Putamen (tissue), 1 donor: ENCODE data around the gene IKZF5.

Experiments used
- DNase-seq: peaks from one replicate; pipeline ENCODE4 v3.0.0-alpha.2; 2016; ENCODE audit warnings: low spot score

The IKZF5 gene, protein sequence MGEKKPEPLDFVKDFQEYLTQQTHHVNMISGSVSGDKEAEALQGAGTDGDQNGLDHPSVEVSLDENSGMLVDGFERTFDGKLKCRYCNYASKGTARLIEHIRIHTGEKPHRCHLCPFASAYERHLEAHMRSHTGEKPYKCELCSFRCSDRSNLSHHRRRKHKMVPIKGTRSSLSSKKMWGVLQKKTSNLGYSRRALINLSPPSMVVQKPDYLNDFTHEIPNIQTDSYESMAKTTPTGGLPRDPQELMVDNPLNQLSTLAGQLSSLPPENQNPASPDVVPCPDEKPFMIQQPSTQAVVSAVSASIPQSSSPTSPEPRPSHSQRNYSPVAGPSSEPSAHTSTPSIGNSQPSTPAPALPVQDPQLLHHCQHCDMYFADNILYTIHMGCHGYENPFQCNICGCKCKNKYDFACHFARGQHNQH

GRCh38 chr10:123008355-123009104, at the start of gene IKZF5, which contains the start of gene ACADSB:
Gene IKZF5 (minus strand): TSS chr10:123008795. CDS start chr10:122998625, 10,170 bp downstream.
Gene ACADSB (plus strand): TSS chr10:123009006. CDS start chr10:123009030, 24 bp downstream.
- DNase-seq = peak; percentile 98

GRCh38 chr10:123057968-123058367, 49.4 kb upstream of the IKZF5 start:
- no peak for DNase-seq

DNA sequence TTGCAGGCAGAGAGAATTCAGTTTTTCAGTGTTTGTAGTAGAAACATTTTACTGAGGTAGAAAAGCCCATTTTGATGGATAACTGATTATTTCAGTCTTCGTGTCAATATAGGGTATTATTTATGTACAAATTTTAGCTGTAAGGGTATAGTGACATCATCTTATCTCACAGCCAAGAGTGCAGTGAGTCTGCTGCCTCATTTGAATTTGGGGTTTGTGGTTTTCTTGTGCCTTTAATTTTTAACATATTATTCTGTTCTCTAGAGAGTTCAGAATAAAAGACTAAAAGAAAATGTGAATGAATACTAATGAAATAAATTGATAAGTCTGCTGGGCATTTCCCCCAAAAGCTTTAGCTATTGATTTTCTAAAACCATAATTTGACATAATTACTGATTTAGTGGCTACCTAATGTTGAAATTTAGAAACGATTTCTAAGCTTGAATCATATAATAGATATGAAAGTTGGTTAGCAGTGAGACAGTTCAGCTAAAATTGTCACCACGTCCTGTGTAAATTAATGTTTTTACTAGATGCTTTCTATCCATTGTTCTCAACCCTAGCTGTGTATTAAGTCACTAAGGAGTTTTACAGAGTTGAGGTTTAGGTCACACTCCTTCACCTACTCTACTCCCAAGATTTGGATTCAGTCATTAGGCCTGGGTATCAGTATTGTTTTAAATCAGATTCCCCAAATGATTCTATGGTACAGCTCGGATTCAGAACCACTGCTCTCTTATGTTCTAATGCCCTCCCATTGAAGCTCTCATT, 37.6 kb upstream of the IKZF5 start:
- no peak for DNase-seq

- DNase-seq = no peak
Measured at GRCh38 chr10:123044391-123044790, 35.8 kb upstream of the IKZF5 start.

- DNase-seq = peak; percentile 79
Measured at GRCh38 chr10:123043409-123043925, 34.9 kb upstream of the IKZF5 start.

- DNase-seq = no peak
Measured at GRCh38 chr10:123042708-123043408, 34.3 kb upstream of the IKZF5 start.

DNA sequence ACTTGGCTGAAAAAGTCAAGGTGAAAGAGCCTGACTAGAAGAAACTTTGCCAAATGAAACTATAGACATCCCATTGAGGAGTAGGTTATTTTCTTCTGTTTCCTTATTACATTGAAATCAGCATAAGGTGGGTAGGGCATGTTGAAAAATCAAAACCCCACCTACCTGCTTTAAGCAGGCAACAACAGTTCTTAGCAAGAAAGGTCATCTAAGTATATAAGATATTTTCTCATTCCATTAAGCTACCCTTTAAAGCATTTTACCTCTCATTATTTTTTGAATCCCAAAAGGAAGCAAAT, 31.0 kb upstream of the IKZF5 start:
- no peak for DNase-seq

GRCh38 chr10:123038782-123039631, 30.4 kb upstream of the IKZF5 start:
- no peak for DNase-seq

DNA sequence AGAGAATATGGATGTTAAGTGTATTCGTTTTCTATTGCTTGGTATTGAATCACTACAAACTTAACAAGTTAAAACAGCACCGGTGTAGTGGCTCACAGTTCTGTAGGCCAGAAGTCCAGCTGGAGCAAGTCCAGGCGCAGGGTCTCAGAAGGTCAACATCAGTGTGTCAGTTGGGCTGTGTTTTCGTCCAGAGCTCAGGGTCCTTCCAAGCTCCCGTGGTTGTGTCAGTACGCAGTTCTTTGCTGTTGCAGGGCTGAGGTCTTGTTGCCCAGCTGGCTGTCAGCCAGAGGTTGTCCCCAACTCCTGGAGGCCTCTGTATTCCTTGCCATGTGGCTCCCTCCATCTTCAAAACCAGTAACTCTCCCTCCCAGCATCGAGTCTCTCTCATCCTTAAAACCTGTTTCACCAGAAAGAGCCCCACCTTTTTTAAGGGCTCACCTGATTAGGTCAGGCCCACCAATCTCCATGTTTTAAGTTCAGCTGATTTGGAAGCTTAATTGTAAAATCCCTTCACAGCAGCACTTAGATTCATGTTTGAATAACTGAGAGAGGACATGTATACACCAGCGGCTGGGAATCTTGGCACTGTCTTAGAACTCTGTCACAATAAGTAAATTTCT, 27.0 kb upstream of the IKZF5 start:
- DNase-seq = no peak

DNA sequence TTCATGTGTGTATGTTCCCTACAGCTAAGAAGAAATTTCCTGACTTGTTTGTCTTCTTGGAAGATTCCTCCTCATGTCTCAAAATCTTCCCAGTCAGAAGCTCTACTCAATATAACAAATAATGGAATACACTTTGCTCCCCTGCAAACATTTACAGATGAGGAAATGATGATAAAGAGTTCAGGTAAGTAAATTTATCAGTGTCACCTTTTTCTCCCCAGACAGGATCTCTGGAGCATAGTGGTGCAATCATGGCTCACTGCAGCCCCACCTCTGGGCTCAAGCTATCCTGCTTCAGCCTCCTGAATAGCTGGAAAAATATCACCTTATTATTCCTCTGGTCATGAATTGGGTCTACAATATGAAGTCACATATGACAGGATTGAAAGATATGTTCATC, 25.7 kb upstream of the IKZF5 start:
- no peak for DNase-seq

DNA sequence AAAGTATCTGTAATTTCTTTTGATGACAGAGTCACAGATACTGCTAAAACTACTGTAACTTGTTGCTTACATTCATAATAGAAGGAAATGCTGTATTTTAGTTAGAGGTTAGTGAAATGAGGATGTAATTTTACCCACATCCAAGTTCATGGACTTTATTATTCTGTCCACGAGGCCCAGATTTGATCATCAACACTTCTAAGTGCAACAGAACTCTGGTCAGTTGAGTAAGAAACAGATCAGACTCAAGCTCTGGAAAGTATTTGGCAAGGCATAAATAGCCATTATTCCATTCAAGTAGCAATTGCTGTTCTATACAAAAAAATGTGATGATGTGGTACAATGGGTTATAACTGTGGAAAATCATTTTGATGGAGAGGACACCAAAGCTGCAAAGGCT, 22.5 kb upstream of the IKZF5 start:
- DNase-seq = no peak

DNA sequence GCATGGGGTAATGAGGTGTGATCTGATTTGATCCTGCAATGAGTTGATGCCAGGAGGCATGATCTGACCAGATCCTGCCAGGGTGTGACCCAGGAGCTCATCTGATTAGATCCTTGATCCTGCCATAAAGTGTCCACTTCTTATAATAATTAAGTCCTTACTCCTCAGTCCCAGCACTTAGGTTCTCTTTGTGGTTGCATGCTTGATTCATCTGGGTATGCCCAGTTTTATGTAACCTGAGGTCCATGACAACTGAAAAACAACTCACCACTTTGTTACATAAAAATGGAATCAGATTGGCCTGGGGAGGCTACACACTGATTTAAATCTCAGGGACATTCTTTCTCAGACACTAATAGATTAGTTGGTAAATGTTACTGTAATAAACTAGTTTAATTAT, 19.3 kb upstream of the IKZF5 start:
- DNase-seq = no peak

- no peak for DNase-seq
Measured at GRCh38 chr10:123026302-123026701, 17.7 kb upstream of the IKZF5 start.

- DNase-seq = no peak
Measured at GRCh38 chr10:123024540-123024939, 15.9 kb upstream of the IKZF5 start.

DNA sequence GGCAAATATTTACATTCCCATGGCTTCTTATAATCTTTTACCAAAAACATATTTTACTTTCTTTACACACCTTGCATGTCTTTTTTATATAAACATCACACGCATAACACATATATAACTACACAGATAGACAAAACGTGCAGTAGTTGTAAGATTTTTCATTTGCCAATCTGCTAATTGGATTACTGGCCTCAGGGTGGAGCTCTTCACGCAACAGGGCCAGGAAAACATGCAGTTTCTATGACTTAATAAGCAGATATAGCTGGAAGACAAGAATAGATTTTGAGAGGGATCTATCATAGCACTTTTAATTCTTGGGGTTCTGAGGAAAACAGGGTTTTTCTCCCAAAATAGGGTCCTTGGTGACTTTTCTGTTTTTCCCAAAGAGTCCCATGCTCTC, 12.9 kb upstream of the IKZF5 start:
- no peak for DNase-seq

DNA sequence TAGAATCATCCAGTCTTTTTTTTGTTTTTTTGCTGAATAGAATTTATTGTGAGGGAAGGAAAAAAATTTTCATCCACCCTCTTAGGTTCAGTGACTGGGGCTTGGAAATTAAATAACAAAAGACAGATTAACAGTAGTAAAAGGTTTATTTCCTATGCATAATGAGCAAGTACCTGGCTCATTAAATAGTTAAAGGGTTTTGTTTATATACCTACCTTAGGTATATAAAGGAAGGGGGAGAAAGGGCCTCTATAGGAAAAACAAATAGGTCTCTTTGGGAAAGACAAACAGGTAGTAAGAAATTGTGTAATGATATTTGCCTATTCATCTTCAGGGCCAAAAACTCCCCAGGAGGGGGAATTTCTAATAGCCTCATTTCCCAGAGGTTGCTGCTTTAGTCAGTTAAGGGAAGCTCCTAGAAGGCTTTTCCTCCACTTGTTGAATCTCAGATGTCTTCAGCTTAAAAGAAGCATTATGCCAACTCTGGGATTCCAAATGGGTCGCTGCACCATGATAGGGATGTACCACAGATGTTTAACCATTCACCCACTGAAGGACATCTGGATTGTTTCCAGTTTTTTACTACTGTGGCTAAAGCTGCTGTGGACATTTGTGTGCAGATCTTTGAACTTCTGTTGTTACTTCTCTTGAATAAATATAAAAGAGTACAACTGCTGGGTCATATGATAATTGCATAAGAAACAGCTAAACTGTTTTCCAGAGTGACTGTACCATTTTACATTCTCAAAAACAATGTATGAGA, 11.5 kb upstream of the IKZF5 start:
- DNase-seq = no peak

DNA sequence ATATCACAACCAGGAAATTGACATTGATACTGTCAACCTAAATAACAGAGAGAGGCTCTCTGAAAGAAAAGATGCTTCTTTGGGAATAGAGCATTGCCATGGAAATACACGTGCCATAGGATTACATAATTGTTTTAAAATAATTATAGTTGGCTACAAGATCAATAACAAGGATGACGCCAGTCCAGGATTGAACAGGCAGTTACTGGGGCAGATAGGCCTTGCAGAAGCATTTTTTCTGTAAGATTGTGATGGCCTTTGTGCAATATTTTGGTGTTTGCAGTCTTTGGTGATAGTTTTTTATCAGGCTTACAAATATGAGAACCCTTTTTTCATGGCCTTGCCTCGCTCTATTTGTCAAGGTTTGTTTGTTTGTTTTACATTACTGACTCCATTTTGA, 10.7 kb upstream of the IKZF5 start:
- DNase-seq = no peak

- DNase-seq = no peak
Measured at GRCh38 chr10:123018531-123018930, 9.9 kb upstream of the IKZF5 start.

- DNase-seq = no peak
Measured at GRCh38 chr10:123017421-123018165, 9.0 kb upstream of the IKZF5 start.
